GM23338 (cell line): ENCODE measurements around the gene BCOR. TPM values are rescaled to one million over a fixed set of nuclear protein-coding genes. Genes with fewer than 3 reads are reported as not detected.

Source experiments
- ATAC-seq: fragments of 200-7000 bp; cut with Tn5 transposase; 3 replicates; pipeline ENCODE4 v1.9.1; 2020
- DNase-seq: peaks from one replicate; pipeline ENCODE4 v3.0.0-alpha.2; 2015; ENCODE audit warnings: low spot score
- H2AFZ ChIP-seq: fragments of 200-600 bp; sonication (generic); 2 replicates; pipeline ENCODE4 v1.8.0; 2016; ENCODE audit warnings: antibody characterized with exemption, mild to moderate bottlenecking, moderate library complexity
- H3F3A ChIP-seq: fragments of 200-600 bp; sonication (generic); replicated peaks from 2 replicates; pipeline ENCODE4 v1.8.0; 2017; ENCODE audit warnings: antibody characterized with exemption, mixed run types, low read depth
- H3K27ac ChIP-seq: fragments of 200-600 bp; sonication (generic); 2 replicates; pipeline ENCODE4 v1.6.1; 2016; ENCODE audit warnings: low read depth
- H3K27me3 ChIP-seq: fragments of 200-600 bp; sonication (generic); 2 replicates; pipeline ENCODE4 v1.8.0; 2016; ENCODE audit warnings: mild to moderate bottlenecking, mixed run types, moderate library complexity; ENCODE audit not compliant: insufficient read depth
- H3K36me3 ChIP-seq: fragments of 200-600 bp; sonication (generic); 2 replicates; pipeline ENCODE4 v1.8.0; 2016; ENCODE audit warnings: mild to moderate bottlenecking; ENCODE audit not compliant: insufficient read depth
- H3K4me1 ChIP-seq: fragments of 200-600 bp; sonication (generic); 2 replicates; pipeline ENCODE4 v1.8.0; 2016; ENCODE audit warnings: mild to moderate bottlenecking, moderate library complexity; ENCODE audit not compliant: insufficient read depth
- H3K4me2 ChIP-seq: fragments of 200-600 bp; sonication (generic); 2 replicates; pipeline ENCODE4 v1.7.1; 2017; ENCODE audit warnings: mixed run types
- H3K4me3 ChIP-seq: fragments of 200-600 bp; sonication (generic); 2 replicates; pipeline ENCODE4 v1.6.1; 2016; ENCODE audit warnings: mixed run types
- H3K79me2 ChIP-seq: fragments of 200-600 bp; sonication (generic); replicated peaks from 2 replicates; pipeline ENCODE4 v1.8.0; 2017; ENCODE audit warnings: mild to moderate bottlenecking; ENCODE audit not compliant: insufficient read depth
- H3K9me2 ChIP-seq: fragments of 200-600 bp; sonication (generic); 2 replicates; pipeline ENCODE4 v1.8.0; 2017; ENCODE audit not compliant: insufficient read depth
- H4K20me1 ChIP-seq: fragments of 200-600 bp; sonication (generic); replicated peaks from 2 replicates; pipeline ENCODE4 v1.8.0; 2017; ENCODE audit warnings: mild to moderate bottlenecking; ENCODE audit not compliant: insufficient read depth
- H3K27ac Mint-ChIP-seq: 2 replicates; pipeline ENCODE4 v1.8.0; 2020; ENCODE audit warnings: inconsistent platforms, mild to moderate bottlenecking, moderate library complexity, mixed read lengths
- H3K27me3 Mint-ChIP-seq: 3 replicates; pipeline ENCODE4 v1.8.0; 2022; ENCODE audit warnings: low read depth, mild to moderate bottlenecking, moderate library complexity, mixed read lengths, inconsistent platforms; ENCODE audit not compliant: insufficient read depth, poor library complexity
- H3K36me3 Mint-ChIP-seq: 3 replicates; pipeline ENCODE4 v1.8.0; 2021; ENCODE audit warnings: low read depth, mild to moderate bottlenecking, inconsistent platforms, moderate library complexity, mixed read lengths
- H3K4me1 Mint-ChIP-seq: 3 replicates; pipeline ENCODE4 v1.8.0; 2020; ENCODE audit warnings: mild to moderate bottlenecking, inconsistent platforms, mixed read lengths
- H3K4me3 Mint-ChIP-seq: 3 replicates; pipeline ENCODE4 v1.8.0; 2021; ENCODE audit warnings: moderate library complexity, mild to moderate bottlenecking, inconsistent platforms, mixed read lengths
- H3K9me3 Mint-ChIP-seq: 3 replicates; pipeline ENCODE4 v1.8.0; 2020; ENCODE audit warnings: moderate library complexity, mild to moderate bottlenecking, inconsistent platforms, mixed read lengths
- CREB1 ChIP-seq: fragments of 250-450 bp; sonication (Bioruptor Pico); IDR thresholded peaks from 2 replicates; pipeline ENCODE4 v1.5.0; 2020; ENCODE audit warnings: low read depth, mild to moderate bottlenecking, moderate library complexity
- EZH2 ChIP-seq: fragments of 200-600 bp; sonication (generic); IDR thresholded peaks from one replicate; pipeline ENCODE4 v1.8.0; 2017; ENCODE audit warnings: antibody characterized with exemption, mild to moderate bottlenecking, low read depth; ENCODE audit not compliant: unreplicated experiment
- EZH2phosphoT487 ChIP-seq: fragments of 200-600 bp; sonication (generic); IDR thresholded peaks from one replicate; pipeline ENCODE4 v1.8.1; 2018; ENCODE audit warnings: antibody characterized with exemption; ENCODE audit not compliant: unreplicated experiment
- JUNB ChIP-seq: IDR thresholded peaks from one replicate; pipeline ENCODE4 v1.6.1; 2016; ENCODE audit warnings: antibody characterized with exemption; ENCODE audit not compliant: unreplicated experiment
- NANOG ChIP-seq: IDR thresholded peaks from 2 replicates; pipeline ENCODE4 v1.6.1; 2016; ENCODE audit warnings: antibody characterized with exemption, borderline replicate concordance
- POLR2AphosphoS5 ChIP-seq: IDR thresholded peaks from 2 replicates; pipeline ENCODE4 v1.6.1; 2016; ENCODE audit warnings: antibody characterized with exemption, low read depth
- STAT1 ChIP-seq: IDR thresholded peaks from one replicate; pipeline ENCODE4 v1.6.1; 2016; ENCODE audit warnings: antibody characterized with exemption; ENCODE audit not compliant: unreplicated experiment
- ZNF114 ChIP-seq: fragments of 250-450 bp; sonication (Bioruptor Pico); IDR thresholded peaks from 2 replicates; pipeline ENCODE4 v1.5.0; 2020; ENCODE audit warnings: mild to moderate bottlenecking, moderate library complexity
- ZNF331 ChIP-seq: fragments of 250-450 bp; sonication (Bioruptor Pico); IDR thresholded peaks from 2 replicates; pipeline ENCODE4 v1.5.0; 2020; ENCODE audit warnings: low read depth, mild to moderate bottlenecking, moderate library complexity
- polyA plus RNA-seq: library from polyadenylated mRNA; unstranded; fragments of >200 nt; fragmentation: Nextera tagmentation; extraction: Ambion mirVana; gene quantifications from 2 replicates; pipeline ENCODE4 v1.2.1, GENCODE V29; 2016
- total RNA-seq: library from RNA; depleted of rRNA; stranded (reverse); fragments of >200 nt; shearing (Covaris generic); gene quantifications from 2 replicates; pipeline ENCODE4 v1.2.3, GENCODE V29; 2014
- TF ChIP-seq, protein P1 (sequence below): IDR thresholded peaks from 2 replicates; pipeline ENCODE4 v1.6.1; 2016; ENCODE audit warnings: antibody characterized with exemption
- TF ChIP-seq, protein P2 (sequence below), 2 experiments: fragments of 200-600 bp in 1 of 2; sonication (generic) in 1 of 2; conservative IDR thresholded peaks; 2 replicates each; pipeline versions ENCODE4 v1.5.1 to v1.6.1; 2016 to 2017; ENCODE audit warnings: antibody characterized with exemption in 2 of 2, low read depth in 2 of 2, mild to moderate bottlenecking in 2 of 2, moderate library complexity in 1 of 2
- TF ChIP-seq, protein P3 (sequence below): IDR thresholded peaks from one replicate; pipeline ENCODE4 v1.6.1; 2018; ENCODE audit warnings: antibody characterized with exemption; ENCODE audit not compliant: unreplicated experiment
- TF ChIP-seq, protein P4 (sequence below): fragments of 250-450 bp; sonication (Bioruptor Pico); IDR thresholded peaks from 2 replicates; pipeline ENCODE4 v1.5.0; 2020; ENCODE audit warnings: mild to moderate bottlenecking, moderate library complexity

The BCOR gene
- total and polyA plus RNA-seq, 2 experiments from 2014 or later, result 25.5 to 60.8 TPM

DNA sequence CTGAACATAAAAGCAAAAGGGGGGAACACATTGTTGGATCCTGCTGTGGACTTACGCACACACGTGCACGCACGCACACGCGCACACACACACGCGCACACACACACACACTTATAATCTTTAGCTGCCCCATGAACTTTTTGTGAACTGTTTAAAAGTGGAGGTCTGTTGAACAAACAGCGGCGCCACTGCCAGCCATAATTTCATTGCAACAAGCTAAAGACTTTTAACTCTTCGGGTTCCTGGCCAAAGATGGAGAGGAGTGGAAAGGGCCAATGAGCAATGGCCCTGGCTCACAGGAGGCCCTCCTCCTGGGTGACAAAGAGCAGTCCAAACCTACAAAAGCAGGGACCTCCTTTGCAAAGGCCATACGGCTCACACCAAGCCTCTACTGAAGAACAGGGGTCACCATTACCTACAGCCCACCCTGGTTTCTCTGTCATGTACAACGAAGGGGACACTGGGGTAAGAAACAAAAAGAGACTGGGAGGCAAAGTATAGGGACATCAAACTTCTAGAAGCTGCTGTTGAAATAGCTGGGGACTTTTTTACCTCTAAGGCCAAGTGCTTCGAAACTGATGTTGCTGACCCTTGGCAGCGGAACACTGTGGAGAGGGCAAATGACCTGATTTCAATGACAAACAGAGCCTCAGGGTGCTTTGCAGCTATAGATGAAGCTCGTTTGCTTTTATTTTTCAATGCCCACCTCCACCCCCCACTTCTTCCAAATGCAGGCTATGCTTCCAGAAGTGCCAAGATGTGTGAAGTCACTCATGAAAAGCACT lies 16.7 kb downstream of the BCOR start:
- H3K4me1 Mint-ChIP-seq, result peaks cover 68% of the 10 kb centered on the region

More for the DNA sequence above, 16.7 kb downstream of the BCOR start:
- H3K9me3 Mint-ChIP-seq, result no peaks in the 10 kb centered on the region; the same call in 2 of the 3 replicates
- TF ChIP-seq NANOG (no peak), STAT1 (no peak), EZH2 (no peak), CREB1 (no peak), EZH2phosphoT487 (no peak), POLR2AphosphoS5 (no peak), JUNB (no peak), ZNF331 (no peak), ZNF114 (CRISPR knock-in tag) (no peak)
- TF ChIP-seq, protein P1, sequence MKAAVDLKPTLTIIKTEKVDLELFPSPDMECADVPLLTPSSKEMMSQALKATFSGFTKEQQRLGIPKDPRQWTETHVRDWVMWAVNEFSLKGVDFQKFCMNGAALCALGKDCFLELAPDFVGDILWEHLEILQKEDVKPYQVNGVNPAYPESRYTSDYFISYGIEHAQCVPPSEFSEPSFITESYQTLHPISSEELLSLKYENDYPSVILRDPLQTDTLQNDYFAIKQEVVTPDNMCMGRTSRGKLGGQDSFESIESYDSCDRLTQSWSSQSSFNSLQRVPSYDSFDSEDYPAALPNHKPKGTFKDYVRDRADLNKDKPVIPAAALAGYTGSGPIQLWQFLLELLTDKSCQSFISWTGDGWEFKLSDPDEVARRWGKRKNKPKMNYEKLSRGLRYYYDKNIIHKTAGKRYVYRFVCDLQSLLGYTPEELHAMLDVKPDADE, result no peak
- TF ChIP-seq, protein P2, sequence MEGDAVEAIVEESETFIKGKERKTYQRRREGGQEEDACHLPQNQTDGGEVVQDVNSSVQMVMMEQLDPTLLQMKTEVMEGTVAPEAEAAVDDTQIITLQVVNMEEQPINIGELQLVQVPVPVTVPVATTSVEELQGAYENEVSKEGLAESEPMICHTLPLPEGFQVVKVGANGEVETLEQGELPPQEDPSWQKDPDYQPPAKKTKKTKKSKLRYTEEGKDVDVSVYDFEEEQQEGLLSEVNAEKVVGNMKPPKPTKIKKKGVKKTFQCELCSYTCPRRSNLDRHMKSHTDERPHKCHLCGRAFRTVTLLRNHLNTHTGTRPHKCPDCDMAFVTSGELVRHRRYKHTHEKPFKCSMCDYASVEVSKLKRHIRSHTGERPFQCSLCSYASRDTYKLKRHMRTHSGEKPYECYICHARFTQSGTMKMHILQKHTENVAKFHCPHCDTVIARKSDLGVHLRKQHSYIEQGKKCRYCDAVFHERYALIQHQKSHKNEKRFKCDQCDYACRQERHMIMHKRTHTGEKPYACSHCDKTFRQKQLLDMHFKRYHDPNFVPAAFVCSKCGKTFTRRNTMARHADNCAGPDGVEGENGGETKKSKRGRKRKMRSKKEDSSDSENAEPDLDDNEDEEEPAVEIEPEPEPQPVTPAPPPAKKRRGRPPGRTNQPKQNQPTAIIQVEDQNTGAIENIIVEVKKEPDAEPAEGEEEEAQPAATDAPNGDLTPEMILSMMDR (conservative IDR thresholded peaks at IDR 0.05; ENCODE audit: low read depth in 2 of 2), result no peak
- TF ChIP-seq, protein P3, sequence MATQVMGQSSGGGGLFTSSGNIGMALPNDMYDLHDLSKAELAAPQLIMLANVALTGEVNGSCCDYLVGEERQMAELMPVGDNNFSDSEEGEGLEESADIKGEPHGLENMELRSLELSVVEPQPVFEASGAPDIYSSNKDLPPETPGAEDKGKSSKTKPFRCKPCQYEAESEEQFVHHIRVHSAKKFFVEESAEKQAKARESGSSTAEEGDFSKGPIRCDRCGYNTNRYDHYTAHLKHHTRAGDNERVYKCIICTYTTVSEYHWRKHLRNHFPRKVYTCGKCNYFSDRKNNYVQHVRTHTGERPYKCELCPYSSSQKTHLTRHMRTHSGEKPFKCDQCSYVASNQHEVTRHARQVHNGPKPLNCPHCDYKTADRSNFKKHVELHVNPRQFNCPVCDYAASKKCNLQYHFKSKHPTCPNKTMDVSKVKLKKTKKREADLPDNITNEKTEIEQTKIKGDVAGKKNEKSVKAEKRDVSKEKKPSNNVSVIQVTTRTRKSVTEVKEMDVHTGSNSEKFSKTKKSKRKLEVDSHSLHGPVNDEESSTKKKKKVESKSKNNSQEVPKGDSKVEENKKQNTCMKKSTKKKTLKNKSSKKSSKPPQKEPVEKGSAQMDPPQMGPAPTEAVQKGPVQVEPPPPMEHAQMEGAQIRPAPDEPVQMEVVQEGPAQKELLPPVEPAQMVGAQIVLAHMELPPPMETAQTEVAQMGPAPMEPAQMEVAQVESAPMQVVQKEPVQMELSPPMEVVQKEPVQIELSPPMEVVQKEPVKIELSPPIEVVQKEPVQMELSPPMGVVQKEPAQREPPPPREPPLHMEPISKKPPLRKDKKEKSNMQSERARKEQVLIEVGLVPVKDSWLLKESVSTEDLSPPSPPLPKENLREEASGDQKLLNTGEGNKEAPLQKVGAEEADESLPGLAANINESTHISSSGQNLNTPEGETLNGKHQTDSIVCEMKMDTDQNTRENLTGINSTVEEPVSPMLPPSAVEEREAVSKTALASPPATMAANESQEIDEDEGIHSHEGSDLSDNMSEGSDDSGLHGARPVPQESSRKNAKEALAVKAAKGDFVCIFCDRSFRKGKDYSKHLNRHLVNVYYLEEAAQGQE, result no peak
- TF ChIP-seq, protein P4, sequence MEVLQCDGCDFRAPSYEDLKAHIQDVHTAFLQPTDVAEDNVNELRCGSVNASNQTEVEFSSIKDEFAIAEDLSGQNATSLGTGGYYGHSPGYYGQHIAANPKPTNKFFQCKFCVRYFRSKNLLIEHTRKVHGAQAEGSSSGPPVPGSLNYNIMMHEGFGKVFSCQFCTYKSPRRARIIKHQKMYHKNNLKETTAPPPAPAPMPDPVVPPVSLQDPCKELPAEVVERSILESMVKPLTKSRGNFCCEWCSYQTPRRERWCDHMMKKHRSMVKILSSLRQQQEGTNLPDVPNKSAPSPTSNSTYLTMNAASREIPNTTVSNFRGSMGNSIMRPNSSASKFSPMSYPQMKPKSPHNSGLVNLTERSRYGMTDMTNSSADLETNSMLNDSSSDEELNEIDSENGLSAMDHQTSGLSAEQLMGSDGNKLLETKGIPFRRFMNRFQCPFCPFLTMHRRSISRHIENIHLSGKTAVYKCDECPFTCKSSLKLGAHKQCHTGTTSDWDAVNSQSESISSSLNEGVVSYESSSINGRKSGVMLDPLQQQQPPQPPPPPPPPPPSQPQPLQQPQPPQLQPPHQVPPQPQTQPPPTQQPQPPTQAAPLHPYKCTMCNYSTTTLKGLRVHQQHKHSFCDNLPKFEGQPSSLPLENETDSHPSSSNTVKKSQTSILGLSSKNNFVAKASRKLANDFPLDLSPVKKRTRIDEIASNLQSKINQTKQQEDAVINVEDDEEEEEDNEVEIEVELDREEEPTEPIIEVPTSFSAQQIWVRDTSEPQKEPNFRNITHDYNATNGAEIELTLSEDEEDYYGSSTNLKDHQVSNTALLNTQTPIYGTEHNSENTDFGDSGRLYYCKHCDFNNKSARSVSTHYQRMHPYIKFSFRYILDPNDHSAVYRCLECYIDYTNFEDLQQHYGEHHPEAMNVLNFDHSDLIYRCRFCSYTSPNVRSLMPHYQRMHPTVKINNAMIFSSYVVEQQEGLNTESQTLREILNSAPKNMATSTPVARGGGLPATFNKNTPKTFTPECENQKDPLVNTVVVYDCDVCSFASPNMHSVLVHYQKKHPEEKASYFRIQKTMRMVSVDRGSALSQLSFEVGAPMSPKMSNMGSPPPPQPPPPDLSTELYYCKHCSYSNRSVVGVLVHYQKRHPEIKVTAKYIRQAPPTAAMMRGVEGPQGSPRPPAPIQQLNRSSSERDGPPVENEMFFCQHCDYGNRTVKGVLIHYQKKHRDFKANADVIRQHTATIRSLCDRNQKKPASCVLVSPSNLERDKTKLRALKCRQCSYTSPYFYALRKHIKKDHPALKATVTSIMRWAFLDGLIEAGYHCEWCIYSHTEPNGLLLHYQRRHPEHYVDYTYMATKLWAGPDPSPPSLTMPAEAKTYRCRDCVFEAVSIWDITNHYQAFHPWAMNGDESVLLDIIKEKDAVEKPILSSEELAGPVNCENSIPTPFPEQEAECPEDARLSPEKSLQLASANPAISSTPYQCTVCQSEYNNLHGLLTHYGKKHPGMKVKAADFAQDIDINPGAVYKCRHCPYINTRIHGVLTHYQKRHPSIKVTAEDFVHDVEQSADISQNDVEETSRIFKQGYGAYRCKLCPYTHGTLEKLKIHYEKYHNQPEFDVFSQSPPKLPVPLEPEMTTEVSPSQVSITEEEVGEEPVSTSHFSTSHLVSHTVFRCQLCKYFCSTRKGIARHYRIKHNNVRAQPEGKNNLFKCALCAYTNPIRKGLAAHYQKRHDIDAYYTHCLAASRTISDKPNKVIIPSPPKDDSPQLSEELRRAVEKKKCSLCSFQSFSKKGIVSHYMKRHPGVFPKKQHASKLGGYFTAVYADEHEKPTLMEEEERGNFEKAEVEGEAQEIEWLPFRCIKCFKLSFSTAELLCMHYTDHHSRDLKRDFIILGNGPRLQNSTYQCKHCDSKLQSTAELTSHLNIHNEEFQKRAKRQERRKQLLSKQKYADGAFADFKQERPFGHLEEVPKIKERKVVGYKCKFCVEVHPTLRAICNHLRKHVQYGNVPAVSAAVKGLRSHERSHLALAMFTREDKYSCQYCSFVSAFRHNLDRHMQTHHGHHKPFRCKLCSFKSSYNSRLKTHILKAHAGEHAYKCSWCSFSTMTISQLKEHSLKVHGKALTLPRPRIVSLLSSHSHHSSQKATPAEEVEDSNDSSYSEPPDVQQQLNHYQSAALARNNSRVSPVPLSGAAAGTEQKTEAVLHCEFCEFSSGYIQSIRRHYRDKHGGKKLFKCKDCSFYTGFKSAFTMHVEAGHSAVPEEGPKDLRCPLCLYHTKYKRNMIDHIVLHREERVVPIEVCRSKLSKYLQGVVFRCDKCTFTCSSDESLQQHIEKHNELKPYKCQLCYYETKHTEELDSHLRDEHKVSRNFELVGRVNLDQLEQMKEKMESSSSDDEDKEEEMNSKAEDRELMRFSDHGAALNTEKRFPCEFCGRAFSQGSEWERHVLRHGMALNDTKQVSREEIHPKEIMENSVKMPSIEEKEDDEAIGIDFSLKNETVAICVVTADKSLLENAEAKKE (CRISPR knock-in tag), result no peak
- Histone ChIP-seq H3K4me1 (peaks cover 43% of the 10 kb centered on the region), H3F3A (no peaks in the 10 kb centered on the region), H3K36me3 (no peaks in the 10 kb centered on the region), H3K4me2 (peak overlapping the region; percentile 66), H4K20me1 (peaks cover 4% of the 10 kb centered on the region), H3K9me2 (no peaks in the 10 kb centered on the region), H3K27me3 (peaks cover 24% of the 10 kb centered on the region), H3K79me2 (peaks cover 90% of the 10 kb centered on the region), H2AFZ (no peak overlapping the region), H3K27ac (no peak overlapping the region), H3K4me3 (0 out of 2 replicates have a peak overlapping the region, but pooled peaks have one; percentile 32)
- no peak for ATAC-seq
- H3K27me3 Mint-ChIP-seq, result peaks cover 31% of the 10 kb centered on the region
- H3K27ac Mint-ChIP-seq, result no peak overlapping the region
- no peak for DNase-seq
- peaks cover 23% of the 10 kb centered on the region for H3K36me3 Mint-ChIP-seq
- peak overlapping the region; percentile 50 for H3K4me3 Mint-ChIP-seq
